PC-9 (cell line): ENCODE results near the gene BFAR. TPM values are rescaled to one million over a fixed set of nuclear protein-coding genes. Genes with fewer than 3 reads are reported as not detected.
"Not testable (repeated sequence)": the region's sequence is repeated elsewhere in the genome, so short reads cannot be mapped to it uniquely, and the experiment has no call there.

Source experiments
- BruUV-seq: library from RNA; stranded (reverse); fragments of 400-500 nt; replicated peaks from 2 replicates; lab custom pipeline; 2021; lab: Mats Ljungman, UMichigan
- CTCF ChIA-PET: fragments of 300-600 bp; sonication (Branson Sonifier 250); formaldehyde crosslinking; loops from one replicate; lab custom pipeline; 2022; ENCODE audit warnings: antibody characterized with exemption; lab: Charles Lee
- POLR2A ChIA-PET: fragments of 300-600 bp; sonication (Branson Sonifier 250); formaldehyde crosslinking; loops from one replicate; lab custom pipeline; 2022; ENCODE audit warnings: antibody characterized with exemption; ENCODE audit not compliant: unreplicated experiment; lab: Charles Lee
- DNase-seq, 2 experiments: peaks; one replicate each; pipeline versions ENCODE4 v3.0.0 to v3.0.0-alpha.2; 2015 to 2022; ENCODE audit warnings: mixed read lengths in 1 of 2
- H2AFZ ChIP-seq: fragments of 200-600 bp; sonication (generic); 2 replicates; pipeline ENCODE4 v1.8.1; 2017; ENCODE audit warnings: antibody characterized with exemption
- H3F3A ChIP-seq: fragments of 200-600 bp; sonication (generic); 2 replicates; pipeline ENCODE4 v1.8.1; 2017; ENCODE audit warnings: antibody characterized with exemption, mild to moderate bottlenecking, low read depth; ENCODE audit not compliant: insufficient read depth
- H3K27ac ChIP-seq: fragments of 200-600 bp; sonication (generic); 2 replicates; pipeline ENCODE4 v1.6.1; 2016; ENCODE audit warnings: mixed run types
- H3K27me3 ChIP-seq: fragments of 200-600 bp; sonication (generic); 2 replicates; pipeline ENCODE4 v1.6.1; 2016; ENCODE audit warnings: low read depth, mixed run types; ENCODE audit not compliant: insufficient read depth
- H3K36me3 ChIP-seq: fragments of 200-600 bp; sonication (generic); 2 replicates; pipeline ENCODE4 v1.6.1; 2016; ENCODE audit warnings: low read depth, mixed run types
- H3K4me1 ChIP-seq: fragments of 200-600 bp; sonication (generic); replicated peaks from 2 replicates; pipeline ENCODE4 v1.6.1; 2016; ENCODE audit warnings: mixed run types; ENCODE audit not compliant: insufficient read depth
- H3K4me2 ChIP-seq: fragments of 200-600 bp; sonication (generic); 2 replicates; pipeline ENCODE4 v1.6.1; 2017; ENCODE audit warnings: mixed run types
- H3K4me3 ChIP-seq: fragments of 200-600 bp; sonication (generic); 2 replicates; pipeline ENCODE4 v1.6.1; 2016; ENCODE audit warnings: mixed run types
- H3K79me2 ChIP-seq: fragments of 200-600 bp; sonication (generic); 2 replicates; pipeline ENCODE4 v1.6.1; 2017; ENCODE audit warnings: low read depth, mixed run types
- H3K9me2 ChIP-seq: fragments of 200-600 bp; sonication (generic); 2 replicates; pipeline ENCODE4 v1.8.1; 2017; ENCODE audit warnings: mild to moderate bottlenecking; ENCODE audit not compliant: insufficient read depth
- H3K9me3 ChIP-seq: fragments of 200-600 bp; sonication (generic); 2 replicates; pipeline ENCODE4 v1.8.1; 2016; ENCODE audit warnings: low read depth; ENCODE audit not compliant: insufficient read depth
- H4K20me1 ChIP-seq: fragments of 200-600 bp; sonication (generic); 2 replicates; pipeline ENCODE4 v1.8.1; 2017; ENCODE audit not compliant: insufficient read depth
- EZH2 ChIP-seq: fragments of 200-600 bp; sonication (generic); IDR thresholded peaks from 2 replicates; pipeline ENCODE4 v1.8.0; 2017; ENCODE audit warnings: antibody characterized with exemption, low read depth
- intact Hi-C: fragments of 100-400 bp; cut with micrococcal nuclease; formaldehyde crosslinking; loops from one replicate; pipeline ENCODE4 v1.10.0; 2022; ENCODE audit not compliant: unreplicated experiment
- total RNA-seq: library from RNA; stranded (reverse); gene quantifications from 2 replicates; pipeline ENCODE4 v1.2.3, GENCODE V29; 2021
- TF ChIP-seq, protein P1 (sequence below): fragments of 200-600 bp; sonication (generic); conservative IDR thresholded peaks from 2 replicates; pipeline ENCODE4 v1.6.1; 2017; ENCODE audit warnings: mixed run types, antibody characterized with exemption, mild to moderate bottlenecking, moderate library complexity

Gene BFAR
- total RNA-seq, 1 experiment from 2014 or later, result 97.9 TPM

DNA sequence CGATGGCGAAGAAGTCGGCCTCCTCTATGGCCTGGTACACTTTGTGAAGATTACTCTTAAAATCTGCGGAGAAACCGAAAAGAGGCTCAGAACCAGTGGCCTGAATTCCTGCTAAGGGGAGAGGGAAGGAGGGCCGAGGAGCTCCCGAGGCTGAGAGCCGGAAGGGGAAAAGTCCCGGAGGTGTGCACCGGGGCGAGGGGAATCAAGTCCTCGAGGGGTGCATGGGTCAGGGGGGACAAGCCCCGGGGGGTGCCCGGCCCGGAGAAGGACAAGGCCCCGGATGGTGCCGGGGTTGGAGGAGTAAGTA lies 3.2 kb upstream of the BFAR start:
- Histone ChIP-seq H3K9me3 (no peaks in the 10 kb centered on the region), H3K4me2 (peak overlapping the region; percentile 97), H3K27ac (peak overlapping the region; percentile 76), H3K9me2 (no peaks in the 10 kb centered on the region), H3K36me3 (peaks cover 17% of the 10 kb centered on the region), H3K4me3 (peak overlapping the region; percentile 92), H3K4me1 (peaks cover 33% of the 10 kb centered on the region), H3K27me3 (no peaks in the 10 kb centered on the region), H2AFZ (peak overlapping the region; percentile 88), H3K79me2 (peaks cover 40% of the 10 kb centered on the region), H3F3A (peaks cover 13% of the 10 kb centered on the region), H4K20me1 (peaks cover 5% of the 10 kb centered on the region)
- POLR2A ChIA-PET, result no interaction called here
- TF ChIP-seq, protein P1, sequence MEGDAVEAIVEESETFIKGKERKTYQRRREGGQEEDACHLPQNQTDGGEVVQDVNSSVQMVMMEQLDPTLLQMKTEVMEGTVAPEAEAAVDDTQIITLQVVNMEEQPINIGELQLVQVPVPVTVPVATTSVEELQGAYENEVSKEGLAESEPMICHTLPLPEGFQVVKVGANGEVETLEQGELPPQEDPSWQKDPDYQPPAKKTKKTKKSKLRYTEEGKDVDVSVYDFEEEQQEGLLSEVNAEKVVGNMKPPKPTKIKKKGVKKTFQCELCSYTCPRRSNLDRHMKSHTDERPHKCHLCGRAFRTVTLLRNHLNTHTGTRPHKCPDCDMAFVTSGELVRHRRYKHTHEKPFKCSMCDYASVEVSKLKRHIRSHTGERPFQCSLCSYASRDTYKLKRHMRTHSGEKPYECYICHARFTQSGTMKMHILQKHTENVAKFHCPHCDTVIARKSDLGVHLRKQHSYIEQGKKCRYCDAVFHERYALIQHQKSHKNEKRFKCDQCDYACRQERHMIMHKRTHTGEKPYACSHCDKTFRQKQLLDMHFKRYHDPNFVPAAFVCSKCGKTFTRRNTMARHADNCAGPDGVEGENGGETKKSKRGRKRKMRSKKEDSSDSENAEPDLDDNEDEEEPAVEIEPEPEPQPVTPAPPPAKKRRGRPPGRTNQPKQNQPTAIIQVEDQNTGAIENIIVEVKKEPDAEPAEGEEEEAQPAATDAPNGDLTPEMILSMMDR, result no peak
- TF ChIP-seq EZH2, result no peak
- intact Hi-C loops, result no loop called here
- CTCF ChIA-PET, result interaction anchor here (0.6 kb wide), 1 partner anchor 67 kb away, joined by 6 read pairs; no protein-coding TSS in a partner anchor
- BruUV-seq, result TSS peak; percentile 9
- no peak for DNase-seq

DNA sequence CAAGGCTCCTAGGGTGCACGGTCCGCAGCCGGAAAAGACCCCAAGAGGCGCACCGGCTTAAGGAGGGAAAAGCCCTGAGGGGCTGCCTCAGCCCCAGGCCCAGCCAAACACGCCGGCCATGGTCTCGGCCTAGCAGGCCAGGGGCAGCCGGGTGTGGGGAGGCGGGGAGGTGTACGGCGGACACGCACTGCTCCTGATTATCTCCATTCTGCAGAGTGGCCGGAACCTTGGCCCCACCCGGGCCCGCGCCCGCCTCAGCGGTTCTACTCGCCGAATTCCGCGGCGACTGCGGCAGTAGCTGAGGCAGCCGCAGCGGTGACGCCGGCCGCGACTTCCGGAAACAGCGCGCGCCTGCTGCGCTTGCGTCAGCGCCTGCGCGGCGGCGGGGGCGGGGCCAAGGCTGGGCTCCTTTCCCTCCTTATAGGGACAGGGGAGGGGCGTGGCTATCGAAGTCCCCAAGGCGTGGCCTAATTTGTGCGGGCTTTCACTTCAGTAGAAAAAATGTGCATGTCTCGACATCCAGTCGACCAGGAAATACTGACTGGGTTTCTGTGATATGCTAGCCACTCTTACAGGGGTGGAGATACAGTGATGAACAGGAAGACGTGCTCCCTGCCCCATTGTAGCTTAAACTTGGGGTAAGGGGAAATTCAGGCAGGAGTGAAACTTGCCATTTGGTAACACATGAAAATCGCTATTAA lies 2.7 kb upstream of the BFAR start, which contains the start of gene PARN:
TSS of gene PARN (minus strand) at position 342 of the 701 bp plus-strand sequence. CDS start at position 207, 135 bp downstream.
- H3K27me3 ChIP-seq, result no peaks in the 10 kb centered on the region
- BruUV-seq, result no TSS peak
- H3K4me3 ChIP-seq, result peak within 1 kb of the TSS; percentile 92
- H3K4me2 ChIP-seq, result peak within 1 kb of the TSS; percentile 97
- peaks cover 45% of the 10 kb centered on the region for H3K79me2 ChIP-seq
- TF ChIP-seq EZH2, result no peak
- TF ChIP-seq, protein P1, result no peak
- H3K9me3 ChIP-seq, result no peaks in the 10 kb centered on the region
- CTCF ChIA-PET, result no interaction called here
- H3F3A ChIP-seq, result peaks cover 18% of the 10 kb centered on the region
- H3K27ac ChIP-seq, result peak within 1 kb of the TSS; percentile 76
- peaks cover 17% of the 10 kb centered on the region for H3K36me3 ChIP-seq
- H3K9me2 ChIP-seq, result no peaks in the 10 kb centered on the region
- POLR2A ChIA-PET, result interaction anchor here (0.6 to 0.9 kb wide), 3 partner anchors 155 to 813 kb away, joined by 3 to 7 read pairs (median 3); no protein-coding TSS in a partner anchor
- peak within 1 kb of the TSS; percentile 88 for H2AFZ ChIP-seq
- intact Hi-C loops, result no loop called here
- H4K20me1 ChIP-seq, result peaks cover 10% of the 10 kb centered on the region
- H3K4me1 ChIP-seq, result peaks cover 33% of the 10 kb centered on the region
- DNase-seq, result peak; percentile 95 to 99

DNA sequence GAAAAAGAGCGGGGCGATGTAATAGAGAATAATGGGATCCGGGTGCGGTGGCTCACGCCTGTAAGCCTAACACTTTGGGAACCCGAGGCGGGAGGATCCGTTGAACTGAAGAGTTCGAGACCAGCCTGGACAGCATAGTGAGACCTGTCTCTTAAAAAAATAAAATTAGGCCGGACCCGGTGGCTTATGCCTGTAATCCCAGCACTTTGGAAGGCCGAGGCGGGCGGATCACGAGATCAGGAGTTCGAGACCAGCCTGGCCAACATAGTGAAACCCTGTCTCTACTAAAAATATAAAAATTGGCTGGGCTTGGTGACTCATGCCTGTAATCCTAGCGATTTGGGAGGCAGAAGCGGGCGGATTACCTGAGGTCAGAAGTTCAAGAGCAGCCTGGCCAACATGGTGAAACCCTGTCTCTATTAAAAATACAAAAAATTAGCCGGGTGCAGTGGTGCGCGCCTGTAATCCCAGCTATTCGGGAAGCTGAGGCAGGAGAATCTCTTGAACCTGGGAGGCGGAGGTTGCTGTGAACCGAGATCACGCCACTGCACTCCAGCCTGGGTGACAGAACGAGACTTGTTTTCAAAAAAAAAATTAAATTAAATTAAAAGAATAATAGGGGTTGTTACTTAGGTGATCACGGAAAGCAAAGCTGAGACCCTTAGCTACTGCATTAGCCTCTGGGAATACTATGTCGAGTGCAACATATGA lies 2.0 kb upstream of the BFAR start:
- H3K9me3 ChIP-seq, DNase-seq, H3K9me2 ChIP-seq, H3K4me3 ChIP-seq, CTCF ChIA-PET, H3K27me3 ChIP-seq, intact Hi-C loops, BruUV-seq: not testable (repeated sequence)
- H3K4me2 ChIP-seq, result peak overlapping the region; percentile 45
- peaks cover 17% of the 10 kb centered on the region for H4K20me1 ChIP-seq
- peaks cover 17% of the 10 kb centered on the region for H3K36me3 ChIP-seq
- H3F3A ChIP-seq, result peaks cover 18% of the 10 kb centered on the region
- H3K27ac ChIP-seq, result peak overlapping the region; percentile 76
- H2AFZ ChIP-seq, result peak overlapping the region; percentile 61; the same call in 1 of the 2 replicates
- H3K4me1 ChIP-seq, result peaks cover 33% of the 10 kb centered on the region
- POLR2A ChIA-PET, result interaction anchor here (0.6 to 0.9 kb wide), 4 partner anchors 62 to 813 kb away, joined by 3 to 7 read pairs (median 4); no protein-coding TSS in a partner anchor
- H3K79me2 ChIP-seq, result peaks cover 52% of the 10 kb centered on the region
